HepG2 (cell line): ENCODE data around the gene DHX29. TPM values are rescaled to one million over a fixed set of nuclear protein-coding genes. Genes with fewer than 3 reads are reported as not detected.

Source experiments
- ATAC-seq: fragments of 200-7000 bp; cut with Tn5 transposase; 3 replicates; pipeline ENCODE4 v1.9.1; 2020; ENCODE audit warnings: mild to moderate bottlenecking, moderate library complexity
- BruUV-seq: library from RNA; stranded (reverse); fragments of 400-500 nt; replicated peaks from 2 replicates; lab custom pipeline; 2021; lab: Mats Ljungman, UMichigan
- CTCF ChIA-PET: fragments of 300-600 bp; formaldehyde crosslinking; extraction: SDS; loops from one replicate; lab custom pipeline; 2021; ENCODE audit warnings: low total read pairs, inconsistent platforms, low intra/inter-chr PET ratio; lab: Yijun Ruan, JAX
- POLR2A ChIA-PET: fragments of 350-600 bp; sonication (Branson Sonifier 250); formaldehyde crosslinking; loops from one replicate; lab custom pipeline; 2020; ENCODE audit warnings: antibody characterized with exemption, inconsistent platforms; lab: Yijun Ruan, JAX
- DNase-seq: peaks from one replicate; pipeline ENCODE4 v3.0.0-alpha.2; 2015; ENCODE audit warnings: low spot score
- FAIRE-seq: peaks from 3 replicates; lab custom pipeline; 2011; peaks lifted over from hg19 to GRCh38; lab: Jason Lieb, UNC
- H2AFZ ChIP-seq: one replicate; pipeline ENCODE4 v1.6.1; 2011; ENCODE audit warnings: low read length, inconsistent platforms
- H3K27ac ChIP-seq: fragments of 300-600 bp; 3 replicates; pipeline ENCODE4 v1.8.0; 2011; ENCODE audit warnings: mixed run types, mild to moderate bottlenecking, mixed read lengths, low read length, inconsistent platforms; ENCODE audit not compliant: insufficient read depth; ENCODE audit errors: extremely low read length
- H3K27me3 ChIP-seq, 2 experiments: fragments of 200-600 bp in 1 of 2; 2 replicates in 1 of 2; 3 replicates in 1 of 2; pipeline versions ENCODE4 v1.6.0 to v1.8.0; 2011; ENCODE audit warnings: low read length in 2 of 2, mild to moderate bottlenecking in 2 of 2, moderate library complexity in 2 of 2, inconsistent platforms in 1 of 2; ENCODE audit not compliant: insufficient read depth in 2 of 2, control insufficient read depth in 1 of 2
- H3K36me3 ChIP-seq, 2 experiments: fragments of 200-600 bp in 1 of 2; replicated peaks in 1 of 2; 2 replicates in 1 of 2; 3 replicates in 1 of 2; pipeline versions ENCODE4 v1.5.1 to v1.8.0; 2011; ENCODE audit warnings: low read length in 2 of 2, inconsistent platforms in 1 of 2; ENCODE audit not compliant: insufficient read depth in 2 of 2, control insufficient read depth in 1 of 2
- H3K4me1 ChIP-seq: 2 replicates; pipeline ENCODE4 v1.5.1; 2012; ENCODE audit warnings: low read length, inconsistent platforms; ENCODE audit not compliant: insufficient read depth
- H3K4me2 ChIP-seq: 2 replicates; pipeline ENCODE4 v1.6.0; 2011; ENCODE audit warnings: low read depth, low read length, inconsistent platforms
- H3K4me3 ChIP-seq, 3 experiments: fragments of 200-600 bp in 1 of 3; sonication (generic), shearing (Covaris generic) in 1 of 3; replicated peaks in 1 of 3; 2 replicates each; pipeline ENCODE4 v1.5.1; 2011 to 2016; ENCODE audit warnings: low read length in 3 of 3, inconsistent platforms in 2 of 3, low read depth in 2 of 3, mild to moderate bottlenecking in 2 of 3, control low read depth in 1 of 3, mixed read lengths in 1 of 3; ENCODE audit not compliant: insufficient read depth in 1 of 3
- H3K79me2 ChIP-seq: one replicate; pipeline ENCODE4 v1.6.1; 2011; ENCODE audit warnings: low read length, inconsistent platforms; ENCODE audit not compliant: insufficient read depth
- H3K9ac ChIP-seq: 2 replicates; pipeline ENCODE4 v1.6.0; 2011; ENCODE audit warnings: mild to moderate bottlenecking, low read depth, low read length, inconsistent platforms; ENCODE audit not compliant: insufficient read depth
- H3K9me3 ChIP-seq: 2 replicates; pipeline ENCODE4 v1.5.1; 2012; ENCODE audit warnings: mild to moderate bottlenecking, low read length
- H4K20me1 ChIP-seq: 2 replicates; pipeline ENCODE4 v1.6.0; 2011; ENCODE audit warnings: inconsistent platforms, mild to moderate bottlenecking, low read length, moderate library complexity; ENCODE audit not compliant: insufficient read depth
- HCFC1 ChIP-seq: fragments of 150-350 bp; IDR thresholded peaks from 2 replicates; pipeline ENCODE4 v1.6.1; 2014; ENCODE audit warnings: low read depth, low read length
- HOXA7 ChIP-seq: sonication (generic); formaldehyde crosslinking; IDR thresholded peaks from 2 replicates; pipeline ENCODE4 v1.8.1; 2022; ENCODE audit warnings: mild to moderate bottlenecking, missing genetic modification reagents, moderate library complexity
- KDM5B ChIP-seq: sonication (generic); formaldehyde crosslinking; IDR thresholded peaks from 2 replicates; pipeline ENCODE4 v1.4.0; 2020; ENCODE audit warnings: missing genetic modification reagents, mild to moderate bottlenecking, borderline replicate concordance
- KLF16 ChIP-seq, 2 experiments: sonication (generic) in 1 of 2; formaldehyde crosslinking in 1 of 2; IDR thresholded peaks; 2 replicates each; pipeline versions ENCODE4 v1.6.1 to v1.8.0; 2016 to 2023; ENCODE audit warnings: missing genetic modification reagents in 2 of 2, missing compliant biosample characterization in 1 of 2
- KLF9 ChIP-seq: IDR thresholded peaks from 2 replicates; pipeline ENCODE4 v1.6.1; 2016; ENCODE audit warnings: low read depth
- MAFK ChIP-seq, 2 experiments: IDR thresholded peaks in 1 of 2; conservative IDR thresholded peaks in 1 of 2; 2 replicates each; pipeline ENCODE4 v1.6.1; 2011; ENCODE audit warnings: improper control_type of control experiment in 2 of 2, low read length in 2 of 2
- NCOR1 ChIP-seq: fragments of 200-600 bp; sonication (generic); IDR thresholded peaks from 2 replicates; pipeline ENCODE4 v1.7.0; 2017; ENCODE audit warnings: antibody characterized with exemption, low read length, borderline replicate concordance
- PHB2 ChIP-seq: fragments of 450-650 bp; IDR thresholded peaks from 2 replicates; pipeline ENCODE4 v1.6.1; 2018; ENCODE audit not compliant: partially characterized antibody
- RBM39 ChIP-seq: fragments of 200-400 bp; formaldehyde crosslinking; IDR thresholded peaks from one replicate; pipeline ENCODE4 v1.6.1; 2018; ENCODE audit warnings: antibody characterized with exemption, mild to moderate bottlenecking, low read depth, low read length; ENCODE audit not compliant: poor library complexity, severe bottlenecking
- SCMH1 ChIP-seq: sonication (generic); formaldehyde crosslinking; IDR thresholded peaks from 2 replicates; pipeline ENCODE4 v1.9.0; 2021; ENCODE audit warnings: missing genetic modification reagents, mild to moderate bottlenecking, borderline replicate concordance
- ZFP1 ChIP-seq: IDR thresholded peaks from 2 replicates; pipeline ENCODE4 v1.6.1; 2016
- ZFP62 ChIP-seq: sonication (generic); formaldehyde crosslinking; IDR thresholded peaks from 2 replicates; pipeline ENCODE4 v1.4.0; 2020; ENCODE audit warnings: missing genetic modification reagents
- ZNF264 ChIP-seq: sonication (generic); formaldehyde crosslinking; IDR thresholded peaks from 2 replicates; pipeline ENCODE4 v1.4.0; 2020; ENCODE audit warnings: missing genetic modification reagents
- ZNF644 ChIP-seq: IDR thresholded peaks from 2 replicates; pipeline ENCODE4 v1.6.1; 2016; ENCODE audit warnings: low read depth
- ZNF777 ChIP-seq: sonication (generic); formaldehyde crosslinking; IDR thresholded peaks from 2 replicates; pipeline ENCODE4 v1.4.0; 2020; ENCODE audit warnings: missing genetic modification reagents
- WGBS: methylation state at CpG from one replicate; pipeline ENCODE4 v1.1.6; 2017; ENCODE audit warnings: low lambda C conversion rate; 5-methylcytosine and 5-hydroxymethylcytosine counted together
- in situ Hi-C: cut with HindIII; loops from 2 replicates; pipeline ENCODE4 v1.10.0; 2017; ENCODE audit warnings: low pct_unique_long_range_greater_than_20kb; ENCODE audit not compliant: extremely low pct_ligation_motif_present
- intact Hi-C: fragments of 100-400 bp; cut with micrococcal nuclease; formaldehyde crosslinking; loops from one replicate; pipeline ENCODE4 v1.10.0; 2022; ENCODE audit not compliant: unreplicated experiment
- polyA plus RNA-seq, 8 experiments: library from polyadenylated mRNA; depleted of rRNA in 3 of 8; stranded (reverse) in 7 of 8; unstranded in 1 of 8; fragments of >200 nt; fragmentation: Illumina TruSeq in 4 of 8; extraction: Trizol in 4 of 8; gene quantifications; 2 replicates each; pipeline versions ENCODE4 v1.2.1 to v1.2.3, GENCODE V29; 2011 to 2016; ENCODE audit warnings: low read depth in 4 of 8, missing spikeins in 1 of 8, mixed read lengths in 1 of 8; ENCODE audit not compliant: insufficient read depth in 1 of 8
- total RNA-seq, 5 experiments: library from RNA; depleted of rRNA; stranded (reverse); fragments of >200 nt; fragmentation: Illumina TruSeq; extraction: Trizol; gene quantifications; 2 replicates each; pipeline ENCODE4 v1.2.3, GENCODE V29; 2016; ENCODE audit warnings: low read depth in 1 of 5
- TF ChIP-seq, protein P1 (sequence below): sonication (generic); formaldehyde crosslinking; IDR thresholded peaks from 2 replicates; pipeline ENCODE4 v1.4.0; 2020; ENCODE audit warnings: missing genetic modification reagents
- TF ChIP-seq, protein P2 (sequence below): sonication (generic); formaldehyde crosslinking; IDR thresholded peaks from 2 replicates; pipeline ENCODE4 v1.8.0; 2023; ENCODE audit warnings: mild to moderate bottlenecking, missing genetic modification reagents

The DHX29 gene
- total and polyA plus RNA-seq, 2 of the 13 experiments (the other 11 are each of a cell fraction or from before 2014, with no cell fraction given): 1.9 to 22.0 TPM

DNA sequence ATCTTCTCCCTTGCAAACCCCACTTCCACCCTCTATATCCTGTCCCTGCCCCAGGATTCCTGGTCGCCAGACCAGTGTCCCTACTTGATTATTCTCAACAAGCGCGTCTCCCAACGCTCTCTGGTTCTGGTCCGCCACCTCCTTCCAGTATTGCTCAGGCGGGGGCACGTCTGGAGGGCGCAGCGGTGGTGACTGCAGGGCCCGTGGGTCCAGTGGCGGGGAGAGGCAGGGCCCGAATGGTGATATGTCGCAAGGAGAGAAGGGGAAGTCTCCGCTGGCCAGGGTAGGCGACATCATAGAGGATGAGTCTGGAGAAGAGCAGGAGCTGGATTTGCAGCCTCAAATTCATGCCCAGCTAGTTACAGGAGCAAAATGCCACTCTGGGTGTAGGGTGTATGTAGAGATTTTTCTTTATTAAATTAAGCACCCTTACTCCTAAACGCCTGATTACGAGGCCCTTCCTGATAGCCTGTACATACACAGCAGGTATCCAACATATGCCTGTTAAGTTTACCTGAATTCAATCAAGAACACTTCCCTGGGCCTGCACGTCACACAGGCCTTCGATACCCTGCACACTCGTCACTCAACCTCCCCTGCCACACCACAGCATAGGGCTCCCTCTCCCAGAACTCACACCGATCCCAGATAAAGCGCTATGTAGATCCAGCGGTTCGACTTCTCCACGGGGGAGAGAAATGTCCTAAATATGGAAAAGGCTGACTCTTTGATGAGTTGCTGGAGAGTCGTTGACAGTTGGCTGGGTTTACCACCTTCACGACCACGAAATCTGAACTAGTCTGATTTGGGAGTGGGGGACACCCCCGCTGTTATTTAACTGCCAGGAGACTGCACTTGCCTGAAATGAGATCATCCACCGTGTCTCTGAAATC is 85.2 kb downstream of the DHX29 start:
- H3K9ac ChIP-seq: no peak overlapping the region
- H3K4me3 ChIP-seq: no peak overlapping the region
- ATAC-seq (no peak), FAIRE-seq (no peak), DNase-seq (no peak)
- H3K27ac ChIP-seq: no peak overlapping the region
- H3K36me3 ChIP-seq: no peaks in the 10 kb centered on the region
- ChIA-PET POLR2A (no interaction called here), CTCF (no interaction called here)
- TF ChIP-seq PHB2 (no peak), ZNF644 (CRISPR knock-in tag) (no peak), HOXA7 (no peak), ZNF264 (no peak), KLF16 (CRISPR knock-in tag; IDR thresholded peaks at IDR 0.05) (no peak), MAFK (conservative IDR thresholded peaks at IDR 0.05 in 1 of 2, IDR thresholded peaks at IDR 0.05 in 1 of 2; ENCODE audit: low read length in 2 of 2) (no peak), HCFC1 (no peak), ZFP62 (CRISPR knock-in tag) (no peak), KLF9 (no peak), SCMH1 (CRISPR knock-in tag) (no peak), ZFP1 (CRISPR knock-in tag) (no peak), ZNF777 (CRISPR knock-in tag) (no peak), NCOR1 (no peak), RBM39 (no peak), KDM5B (CRISPR knock-in tag) (no peak)
- TF ChIP-seq, protein P1, sequence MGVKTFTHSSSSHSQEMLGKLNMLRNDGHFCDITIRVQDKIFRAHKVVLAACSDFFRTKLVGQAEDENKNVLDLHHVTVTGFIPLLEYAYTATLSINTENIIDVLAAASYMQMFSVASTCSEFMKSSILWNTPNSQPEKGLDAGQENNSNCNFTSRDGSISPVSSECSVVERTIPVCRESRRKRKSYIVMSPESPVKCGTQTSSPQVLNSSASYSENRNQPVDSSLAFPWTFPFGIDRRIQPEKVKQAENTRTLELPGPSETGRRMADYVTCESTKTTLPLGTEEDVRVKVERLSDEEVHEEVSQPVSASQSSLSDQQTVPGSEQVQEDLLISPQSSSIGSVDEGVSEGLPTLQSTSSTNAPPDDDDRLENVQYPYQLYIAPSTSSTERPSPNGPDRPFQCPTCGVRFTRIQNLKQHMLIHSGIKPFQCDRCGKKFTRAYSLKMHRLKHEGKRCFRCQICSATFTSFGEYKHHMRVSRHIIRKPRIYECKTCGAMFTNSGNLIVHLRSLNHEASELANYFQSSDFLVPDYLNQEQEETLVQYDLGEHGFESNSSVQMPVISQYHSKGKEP (CRISPR knock-in tag): no peak
- TF ChIP-seq, protein P2, sequence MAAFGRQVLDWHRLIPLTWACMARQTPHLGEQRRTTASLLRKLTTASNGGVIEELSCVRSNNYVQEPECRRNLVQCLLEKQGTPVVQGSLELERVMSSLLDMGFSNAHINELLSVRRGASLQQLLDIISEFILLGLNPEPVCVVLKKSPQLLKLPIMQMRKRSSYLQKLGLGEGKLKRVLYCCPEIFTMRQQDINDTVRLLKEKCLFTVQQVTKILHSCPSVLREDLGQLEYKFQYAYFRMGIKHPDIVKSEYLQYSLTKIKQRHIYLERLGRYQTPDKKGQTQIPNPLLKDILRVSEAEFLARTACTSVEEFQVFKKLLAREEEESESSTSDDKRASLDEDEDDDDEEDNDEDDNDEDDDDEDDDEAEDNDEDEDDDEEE: no peak
- H3K4me1 ChIP-seq: no peaks in the 10 kb centered on the region
- BruUV-seq: no TSS peak
- no peak overlapping the region for H3K4me2 ChIP-seq
- no peaks in the 10 kb centered on the region for H4K20me1 ChIP-seq
- WGBS: 58% methylated on average over 30 of the region's 30 CpGs
- H3K27me3 ChIP-seq: peaks cover 1 to 25% of the 10 kb centered on the region in 2 experiments; a peak in 4 of 5 replicates
- in situ Hi-C loops: no loop called here
- no peaks in the 10 kb centered on the region for H3K79me2 ChIP-seq
- no peak overlapping the region for H2AFZ ChIP-seq
- no peaks in the 10 kb centered on the region for H3K9me3 ChIP-seq
- intact Hi-C loops: no loop called here
